IPS-11a (cell line): Measurements from ENCODE around the gene ANKDD1B.
"Not testable (repeated sequence)": the region's sequence is repeated elsewhere in the genome, so short reads cannot be mapped to it uniquely, and the experiment has no call there.

ENCODE experiments used
- H3K4me3 ChIP-seq: one replicate; pipeline ENCODE4 v1.5.1; 2013; ENCODE audit warnings: low read depth, low read length, control low read depth

Gene ANKDD1B

GRCh38 chr5:75611311-75612225 is at the start of gene ANKDD1B:
ANKDD1B (plus strand) TSS chr5:75611453; CDS start chr5:75611635, 182 bp downstream.
- peak within 1 kb of the TSS; percentile 56 for H3K4me3 ChIP-seq

- H3K4me3 ChIP-seq: not testable (repeated sequence)
Measured at GRCh38 chr5:75565991-75566709, 45.1 kb upstream of the ANKDD1B start.

DNA sequence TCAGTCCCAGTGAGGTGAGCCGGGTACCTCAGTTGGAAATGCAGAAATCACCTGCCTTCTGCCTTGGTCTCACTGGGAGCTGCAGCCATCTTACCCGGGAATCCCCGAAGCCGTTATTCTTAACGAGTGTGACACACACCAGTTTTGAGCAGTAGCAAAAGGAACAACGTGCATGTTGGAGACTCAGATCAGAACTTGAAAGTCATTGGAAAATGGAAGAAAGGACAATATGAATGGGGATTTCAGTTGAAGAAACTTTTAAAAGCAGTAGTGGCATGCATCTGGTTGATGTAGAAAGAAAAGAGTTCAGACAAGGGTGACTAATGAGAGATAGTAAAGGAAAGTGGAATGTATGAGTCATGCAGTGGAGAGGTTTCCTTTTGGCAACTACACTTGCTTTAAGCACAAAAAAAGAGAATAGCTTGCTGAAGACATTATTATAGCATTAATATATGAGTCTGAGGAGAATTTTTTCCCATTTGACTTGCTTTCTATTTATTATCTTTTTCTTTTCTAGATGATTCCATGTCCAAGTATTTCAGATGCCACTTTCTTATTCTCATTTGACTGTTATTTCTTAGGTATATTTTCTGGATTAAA is 44.4 kb upstream of the ANKDD1B start:
- no peak overlapping the region for H3K4me3 ChIP-seq

GRCh38 chr5:75567710-75568109 is 43.5 kb upstream of the ANKDD1B start:
- H3K4me3 ChIP-seq: no peak overlapping the region

GRCh38 chr5:75568202-75568601 is 43.1 kb upstream of the ANKDD1B start:
- no peak overlapping the region for H3K4me3 ChIP-seq

DNA sequence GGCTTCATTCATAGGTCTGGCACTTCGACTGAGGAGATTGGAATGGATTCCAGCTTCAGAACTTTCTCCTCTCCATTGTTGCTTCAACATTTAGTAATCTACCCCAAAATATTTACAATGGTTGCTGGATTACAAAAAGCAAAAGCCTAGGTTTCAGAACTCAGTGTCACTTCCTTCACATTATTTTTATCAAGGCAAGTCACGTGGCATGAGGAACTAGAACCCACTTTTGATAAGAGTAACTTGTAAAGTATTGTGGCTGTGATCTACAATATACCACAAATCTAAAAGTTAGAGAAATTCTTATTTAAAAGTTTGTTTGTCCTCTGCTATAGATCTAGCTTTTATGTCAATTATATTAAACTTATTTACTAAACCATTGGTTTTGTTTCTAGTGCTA is 39.7 kb upstream of the ANKDD1B start:
- H3K4me3 ChIP-seq: no peak overlapping the region

DNA sequence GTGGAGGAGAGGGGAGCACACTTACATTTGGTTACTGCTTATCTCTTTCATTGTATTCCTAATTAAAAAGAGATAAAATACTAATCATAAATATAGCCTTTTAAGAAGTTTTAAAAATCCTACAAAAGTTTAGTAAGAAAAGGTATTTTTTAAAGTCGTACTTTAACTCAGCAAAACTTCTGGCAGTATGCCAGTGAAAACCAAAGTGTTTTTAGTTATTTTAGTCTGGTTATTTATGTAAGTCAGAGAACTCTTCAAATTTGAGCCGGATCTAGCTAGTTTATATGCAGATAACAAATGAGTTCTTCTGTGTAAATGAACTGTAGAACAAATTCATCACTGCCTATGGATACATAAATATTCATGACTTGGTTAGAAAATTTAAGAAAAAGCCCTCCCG is 36.5 kb upstream of the ANKDD1B start:
- no peak overlapping the region for H3K4me3 ChIP-seq

GRCh38 chr5:75578280-75578679 is 33.0 kb upstream of the ANKDD1B start:
- H3K4me3 ChIP-seq: not testable (repeated sequence)

- no peak overlapping the region for H3K4me3 ChIP-seq
Measured at GRCh38 chr5:75584641-75585040, 26.6 kb upstream of the ANKDD1B start.

DNA sequence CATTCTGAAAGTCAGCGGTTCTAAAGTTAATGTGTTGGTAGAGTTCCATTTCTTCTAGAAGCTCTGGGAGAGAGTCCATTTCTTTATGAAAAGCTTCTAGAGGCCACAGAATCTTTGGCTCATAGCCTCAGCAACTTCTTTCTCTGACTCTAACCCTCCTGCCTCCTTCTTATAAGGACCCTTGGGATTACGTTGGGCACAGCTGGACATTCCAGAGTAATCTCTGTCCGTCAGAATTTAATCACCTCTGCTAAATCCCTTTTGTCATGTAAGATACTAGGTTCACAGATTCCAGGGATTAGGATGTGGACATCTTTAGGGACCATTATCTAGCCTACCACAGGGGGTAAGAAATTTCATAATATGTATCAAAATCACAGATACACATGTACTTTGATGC is 22.6 kb upstream of the ANKDD1B start:
- no peak overlapping the region for H3K4me3 ChIP-seq

DNA sequence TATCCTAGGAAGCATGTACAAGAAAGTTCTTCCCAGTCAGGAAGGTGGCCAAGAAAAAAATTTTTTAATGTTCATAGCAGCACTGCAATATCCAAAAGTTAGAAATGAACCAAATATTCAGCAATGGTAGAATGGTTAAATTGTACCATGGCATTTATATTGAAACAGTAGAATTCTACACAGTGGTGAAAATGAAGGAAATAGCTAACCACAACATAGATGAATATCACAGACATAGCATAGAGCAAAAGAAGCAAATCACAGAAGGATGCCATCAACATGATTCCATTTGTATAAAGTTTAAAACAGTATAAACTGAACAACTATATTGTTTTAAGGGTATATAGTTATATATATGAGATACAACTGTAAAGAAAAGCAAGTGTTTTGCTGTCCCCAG is 10.7 kb upstream of the ANKDD1B start:
- no peak overlapping the region for H3K4me3 ChIP-seq

GRCh38 chr5:75601567-75601966 is 9.7 kb upstream of the ANKDD1B start:
- no peak overlapping the region for H3K4me3 ChIP-seq

DNA sequence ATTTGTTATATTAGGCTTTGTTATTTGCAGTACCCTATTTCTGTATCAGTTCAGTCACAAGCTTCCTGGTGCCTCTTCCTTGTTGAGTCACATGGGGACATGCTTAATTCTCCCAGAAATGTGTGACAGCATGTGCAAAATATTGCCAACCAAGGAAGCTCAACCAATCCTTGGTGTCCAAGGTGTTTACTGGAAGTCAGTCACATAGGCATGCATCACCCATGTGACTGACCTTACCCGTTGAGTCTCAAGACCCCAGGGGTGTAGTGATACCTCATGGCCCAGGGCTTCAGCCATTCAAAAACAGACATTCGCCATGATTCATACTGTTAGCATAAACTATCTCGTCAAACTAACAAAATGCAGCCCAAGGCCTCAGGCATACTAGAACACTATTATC is 9.3 kb upstream of the ANKDD1B start:
- no peak overlapping the region for H3K4me3 ChIP-seq

DNA sequence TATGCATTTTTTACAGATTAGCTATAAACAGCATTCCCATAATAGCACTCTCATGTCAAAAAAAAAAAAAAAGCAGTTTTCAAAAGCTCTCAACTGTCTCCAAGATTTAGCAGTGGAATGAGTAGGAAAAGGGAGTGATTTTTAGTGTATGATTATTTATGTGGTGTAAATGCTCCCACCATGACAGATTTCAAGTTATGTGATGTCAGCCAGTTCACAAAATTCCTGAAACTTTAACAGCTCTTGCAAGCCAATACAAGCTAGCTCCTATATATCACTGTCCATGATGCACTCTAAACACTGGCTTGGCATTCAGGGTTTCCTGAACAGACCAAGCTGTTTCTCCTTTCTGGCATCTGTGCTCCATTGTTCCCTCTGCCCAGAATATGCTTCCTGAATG is 7.9 kb upstream of the ANKDD1B start:
- no peak overlapping the region for H3K4me3 ChIP-seq

GRCh38 chr5:75603821-75604220 is 7.4 kb upstream of the ANKDD1B start:
- H3K4me3 ChIP-seq: no peak overlapping the region

GRCh38 chr5:75607341-75607740 is 3.9 kb upstream of the ANKDD1B start:
- not testable (repeated sequence) for H3K4me3 ChIP-seq

GRCh38 chr5:75608870-75609269 is 2.4 kb upstream of the ANKDD1B start:
- H3K4me3 ChIP-seq: no peak overlapping the region

GRCh38 chr5:75610201-75610600 is 1.1 kb upstream of the ANKDD1B start:
- H3K4me3 ChIP-seq: no peak overlapping the region

- peak overlapping the region; percentile 56 for H3K4me3 ChIP-seq
Measured at GRCh38 chr5:75610859-75611310, 368 bp upstream of the ANKDD1B start.

GRCh38 chr5:75612226-75612569 is 945 bp downstream of the ANKDD1B start:
- H3K4me3 ChIP-seq: peak overlapping the region; percentile 56

DNA sequence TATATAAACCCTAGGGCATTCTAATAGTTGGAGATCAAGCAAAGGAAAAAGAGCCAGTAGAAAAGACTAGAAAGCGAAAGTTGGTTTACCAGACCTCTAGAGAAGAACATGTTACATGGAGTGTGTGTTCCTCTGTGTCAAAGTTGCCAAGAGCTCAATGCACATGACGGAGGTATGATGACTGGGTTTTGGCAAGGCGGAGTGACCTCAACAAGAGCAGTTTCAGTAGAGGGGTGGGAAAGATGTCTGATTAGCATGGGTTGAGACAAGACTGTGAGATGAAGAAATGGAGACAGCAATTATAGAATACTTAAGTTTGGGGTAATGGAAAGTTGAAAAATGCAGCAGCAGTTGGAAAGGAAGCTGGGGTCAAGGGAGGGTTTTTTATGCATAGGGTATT is 1.6 kb downstream of the ANKDD1B start:
- no peak overlapping the region for H3K4me3 ChIP-seq

- H3K4me3 ChIP-seq: no peak overlapping the region
Measured at GRCh38 chr5:75614176-75614575, 2.9 kb downstream of the ANKDD1B start.
